BLaER1 treated with 17β-estradiol and CSF1 and Interleukin-3, amounts not matched to agents 10 nM and 100 nM (cell line): ENCODE results near the gene UMODL1.

Source experiments
- H3K27ac ChIP-seq, 11 experiments: shearing (Covaris generic); formaldehyde crosslinking; 2 replicates each; pipeline ENCODE4 v1.8.1; 2022
- H3K27me3 ChIP-seq, 11 experiments: shearing (Covaris generic); formaldehyde crosslinking; 2 replicates each; pipeline ENCODE4 v1.8.1; 2022
- H3K36me3 ChIP-seq, 11 experiments: shearing (Covaris generic); formaldehyde crosslinking; 2 replicates each; pipeline ENCODE4 v1.8.1; 2022
- H3K4me1 ChIP-seq, 10 experiments: shearing (Covaris generic); formaldehyde crosslinking; 2 replicates each; pipeline ENCODE4 v1.8.1; 2022
- H3K4me2 ChIP-seq, 11 experiments: shearing (Covaris generic); formaldehyde crosslinking; 2 replicates each; pipeline ENCODE4 v1.8.1; 2022
- H3K4me3 ChIP-seq, 10 experiments: shearing (Covaris generic); formaldehyde crosslinking; 2 replicates each; pipeline ENCODE4 v1.8.1; 2022
- H3K9ac ChIP-seq, 11 experiments: shearing (Covaris generic); formaldehyde crosslinking; 2 replicates each; pipeline ENCODE4 v1.8.1; 2022
- H3K9me3 ChIP-seq, 11 experiments: shearing (Covaris generic); formaldehyde crosslinking; replicated peaks in 1 of 11; 2 replicates each; pipeline ENCODE4 v1.8.1; 2022
- H4K20me1 ChIP-seq, 11 experiments: shearing (Covaris generic); formaldehyde crosslinking; 2 replicates each; pipeline ENCODE4 v1.8.1; 2022
- Cebpa-rat ChIP-seq, 11 experiments: shearing (Covaris generic); IDR thresholded peaks; 2 replicates each; pipeline ENCODE4 v1.8.1; 2022

The UMODL1 gene

DNA sequence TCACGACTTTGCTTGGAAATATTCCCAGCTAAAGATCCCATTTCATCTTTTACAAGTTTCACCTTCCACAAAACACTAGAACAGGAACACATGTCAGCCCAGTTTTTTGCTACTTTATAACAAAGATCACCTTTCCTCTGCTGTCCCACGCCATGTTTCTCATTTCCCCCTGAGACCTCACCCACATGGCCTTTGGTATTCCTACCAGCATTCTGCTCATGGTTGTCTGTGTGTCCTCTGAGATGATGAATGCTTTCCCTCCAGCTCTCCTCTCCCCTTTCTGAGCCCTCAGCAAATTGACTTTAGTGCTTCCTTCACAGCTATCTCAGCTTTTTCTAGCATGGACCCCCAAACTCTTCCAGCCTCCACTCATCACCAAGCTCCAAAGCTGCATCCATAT is 115.5 kb downstream of the UMODL1 start:
- no peak overlapping the region for H3K4me3 ChIP-seq
- no peak for TF ChIP-seq Cebpa-rat (IDR thresholded peaks at IDR 0.05)
- peaks cover 0 to 37% (median 25%) of the 10 kb centered on the region in 11 experiments; a peak in 20 of 22 replicates for H3K9me3 ChIP-seq
- H3K4me2 ChIP-seq, result peak overlapping the region; percentile 73 to 98 (median 91)
- peak overlapping the region; percentile 84 to 97 (median 91); a peak in 21 of 22 replicates for H3K27ac ChIP-seq
- H3K36me3 ChIP-seq, result no peaks in the 10 kb centered on the region
- no peaks in the 10 kb centered on the region for H3K27me3 ChIP-seq
- peaks cover 55 to 70% (median 58%) of the 10 kb centered on the region in 10 experiments for H3K4me1 ChIP-seq
- H3K9ac ChIP-seq, result peak overlapping the region in 4 of 11 experiments; percentile 29 to 85 (median 82); a peak in 5 of 22 replicates
- no peaks in the 10 kb centered on the region for H4K20me1 ChIP-seq

DNA sequence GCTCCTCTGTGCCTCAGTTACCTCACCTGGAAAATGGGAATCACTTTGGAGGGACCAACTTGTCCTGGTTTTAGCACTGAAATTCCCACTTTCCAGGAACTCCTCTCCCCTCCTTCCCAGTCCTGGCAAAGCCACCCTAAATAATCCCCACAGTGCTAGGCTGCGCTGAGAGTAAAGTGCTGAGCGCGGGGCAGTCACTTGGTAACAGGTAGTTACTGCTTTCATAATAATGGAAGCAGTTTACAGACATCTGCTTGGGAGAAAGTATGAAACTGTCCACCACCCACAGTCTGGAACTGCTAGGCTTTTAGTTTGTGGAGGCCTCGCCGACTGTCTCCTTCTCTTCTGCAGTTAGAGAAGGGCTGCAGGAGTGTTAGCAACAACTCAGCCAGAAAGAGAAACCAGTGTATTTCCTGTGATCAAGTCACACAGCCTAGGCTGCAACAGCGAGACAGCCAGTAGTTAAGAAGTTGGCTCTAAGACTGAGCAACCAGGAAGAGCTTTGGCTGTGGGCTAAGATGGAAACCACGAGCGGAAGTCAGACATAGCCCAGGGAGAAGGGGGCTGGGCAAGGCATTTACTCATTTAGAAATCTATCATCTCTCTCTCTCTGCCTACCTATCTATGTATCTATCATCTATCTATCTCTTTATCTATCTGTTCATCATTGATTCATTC is 117.0 kb downstream of the UMODL1 start:
- Histone ChIP-seq H3K9ac (peak overlapping the region; percentile 70 to 86 (median 80)), H3K36me3 (no peaks in the 10 kb centered on the region), H3K4me3 (peak overlapping the region in 8 of 10 experiments; percentile 21 to 50 (median 26); a peak in 12 of 20 replicates), H3K4me2 (peak overlapping the region; percentile 73 to 98 (median 91)), H3K4me1 (peaks cover 70 to 85% (median 73%) of the 10 kb centered on the region in 10 experiments), H3K27ac (peak overlapping the region; percentile 84 to 97 (median 91)), H4K20me1 (no peaks in the 10 kb centered on the region), H3K9me3 (peaks cover 0 to 25% (median 17%) of the 10 kb centered on the region in 11 experiments; a peak in 17 of 22 replicates), H3K27me3 (no peaks in the 10 kb centered on the region)
- peak in 5 of 11 experiments; percentile 22 to 91 (median 60); a peak in 6 of 22 replicates for TF ChIP-seq Cebpa-rat (IDR thresholded peaks at IDR 0.05)

DNA sequence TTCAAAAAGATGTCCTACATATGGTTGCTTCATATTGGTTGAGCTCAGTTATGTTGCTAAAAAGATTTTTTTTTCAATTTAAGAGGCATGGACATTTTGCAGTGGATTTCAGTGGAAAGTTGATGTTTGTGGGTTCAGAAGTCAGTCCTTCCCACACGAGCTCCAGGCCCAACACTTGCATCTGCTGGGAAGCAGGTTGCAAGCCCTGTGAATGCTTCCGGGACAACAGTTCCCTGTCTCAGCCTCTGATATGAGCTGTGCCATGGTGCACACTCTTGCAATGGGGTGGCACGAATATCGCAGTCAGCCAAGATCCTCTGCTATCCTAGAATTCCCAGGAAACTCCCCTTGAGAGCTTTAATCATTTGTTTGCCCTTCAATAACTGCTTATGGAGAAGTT is 117.5 kb downstream of the UMODL1 start:
- no peak for TF ChIP-seq Cebpa-rat (IDR thresholded peaks at IDR 0.05)
- H3K27me3 ChIP-seq, result no peaks in the 10 kb centered on the region
- peak overlapping the region; percentile 84 to 97 (median 91); a peak in 21 of 22 replicates for H3K27ac ChIP-seq
- H4K20me1 ChIP-seq, result no peaks in the 10 kb centered on the region
- H3K4me1 ChIP-seq, result peaks cover 76 to 90% (median 78%) of the 10 kb centered on the region in 10 experiments
- H3K9me3 ChIP-seq, result peaks cover 0 to 24% (median 17%) of the 10 kb centered on the region in 11 experiments; a peak in 16 of 22 replicates
- H3K4me2 ChIP-seq, result peak overlapping the region; percentile 73 to 98 (median 91)
- peak overlapping the region in 5 of 10 experiments; percentile 6 to 33 (median 21); a peak in 7 of 20 replicates for H3K4me3 ChIP-seq
- H3K9ac ChIP-seq, result peak overlapping the region in 9 of 11 experiments; percentile 50 to 86 (median 80); a peak in 16 of 22 replicates
- no peaks in the 10 kb centered on the region for H3K36me3 ChIP-seq

DNA sequence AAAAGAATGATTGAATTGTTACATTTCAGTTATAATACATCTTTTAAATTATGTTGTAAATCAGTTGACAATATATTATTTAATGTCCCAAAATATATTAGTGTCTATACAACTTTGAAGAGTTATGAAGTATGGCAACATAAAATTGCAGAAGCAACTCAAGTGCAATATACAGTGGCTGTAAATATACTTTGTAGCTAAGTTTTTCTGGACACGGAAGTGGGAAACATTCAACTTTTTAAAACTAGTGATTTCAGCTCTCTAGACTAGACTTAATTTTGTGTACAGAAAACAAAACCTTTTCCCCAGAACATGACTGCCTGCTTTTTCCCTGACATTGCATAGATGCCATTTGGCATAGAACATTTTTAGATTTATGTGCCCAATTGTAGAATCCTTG is 118.3 kb downstream of the UMODL1 start:
- peak overlapping the region; percentile 84 to 97 (median 91); a peak in 21 of 22 replicates for H3K27ac ChIP-seq
- TF ChIP-seq Cebpa-rat (IDR thresholded peaks at IDR 0.05), result no peak
- H3K9me3 ChIP-seq, result peaks cover 0 to 19% (median 14%) of the 10 kb centered on the region in 11 experiments; a peak in 16 of 22 replicates
- no peak overlapping the region; a peak in 1 of 20 replicates for H3K4me3 ChIP-seq
- peaks cover 84 to 96% (median 86%) of the 10 kb centered on the region in 10 experiments for H3K4me1 ChIP-seq
- H3K36me3 ChIP-seq, result no peaks in the 10 kb centered on the region
- H4K20me1 ChIP-seq, result no peaks in the 10 kb centered on the region
- peak overlapping the region; percentile 73 to 98 (median 91) for H3K4me2 ChIP-seq
- H3K9ac ChIP-seq, result peak overlapping the region in 3 of 11 experiments; percentile 50 to 86 (median 56); a peak in 3 of 22 replicates
- H3K27me3 ChIP-seq, result no peaks in the 10 kb centered on the region

DNA sequence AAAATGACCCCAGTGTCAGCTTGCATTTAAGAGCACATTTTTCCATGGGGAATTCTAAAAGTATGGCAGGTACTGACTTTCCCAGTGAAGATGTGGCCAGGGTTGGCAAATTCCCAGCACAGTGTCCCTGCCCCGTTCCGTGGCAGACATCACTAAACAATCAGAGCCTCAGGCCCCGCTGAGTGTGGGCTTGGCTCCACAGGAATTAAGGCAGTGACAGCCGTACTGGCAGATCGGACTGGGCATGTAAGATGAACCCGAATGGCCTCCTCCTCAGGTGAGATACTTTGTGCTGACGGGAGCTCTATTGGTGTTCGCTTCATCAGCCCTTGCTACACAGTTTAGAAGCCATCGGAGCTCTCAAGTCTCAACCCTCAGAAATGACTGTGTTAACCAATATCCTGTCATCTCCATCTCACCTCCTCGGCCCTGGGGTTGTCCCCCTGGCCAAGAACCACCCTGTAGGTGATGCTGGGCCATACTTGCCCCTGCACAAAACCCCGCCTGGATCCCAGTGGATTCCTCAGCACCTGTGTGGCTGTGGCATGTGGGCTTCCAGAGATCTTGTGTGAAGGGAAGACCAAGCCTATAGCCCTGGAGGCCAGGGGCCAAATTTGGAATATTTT is 118.9 kb downstream of the UMODL1 start:
- no peak for TF ChIP-seq Cebpa-rat (IDR thresholded peaks at IDR 0.05)
- H3K27ac ChIP-seq, result peak overlapping the region; percentile 84 to 97 (median 91); a peak in 21 of 22 replicates

DNA sequence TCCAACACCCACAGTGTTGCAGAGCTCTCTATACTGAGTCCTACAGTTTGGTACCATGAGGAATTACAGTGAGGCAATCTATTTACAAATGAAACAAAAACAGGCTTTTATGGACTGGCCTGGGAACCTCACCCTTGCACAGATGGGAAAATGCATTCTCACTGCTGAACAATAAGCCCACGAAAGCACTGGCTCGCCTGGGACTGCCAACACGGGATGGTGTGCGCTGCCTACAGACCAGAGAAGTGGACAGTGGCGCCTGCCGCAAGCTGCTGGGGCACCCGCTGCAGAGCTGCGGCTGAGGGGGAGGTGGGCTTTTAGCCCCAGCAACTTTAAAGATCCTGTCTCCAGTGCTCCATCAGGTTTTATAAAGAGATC is 119.4 kb downstream of the UMODL1 start:
- H3K9me3 ChIP-seq, result peaks cover 0 to 15% (median 9%) of the 10 kb centered on the region in 11 experiments; a peak in 15 of 22 replicates
- peak overlapping the region; percentile 73 to 98 (median 88) for H3K4me2 ChIP-seq
- no peak for TF ChIP-seq Cebpa-rat (IDR thresholded peaks at IDR 0.05)
- peak overlapping the region in 2 of 11 experiments; percentile 20 to 21; a peak in 2 of 22 replicates for H3K9ac ChIP-seq
- H3K4me3 ChIP-seq, result no peak overlapping the region
- peaks cover 94 to 98% (median 96%) of the 10 kb centered on the region in 10 experiments for H3K4me1 ChIP-seq
- no peaks in the 10 kb centered on the region for H3K27me3 ChIP-seq
- no peaks in the 10 kb centered on the region for H4K20me1 ChIP-seq
- H3K27ac ChIP-seq, result peak overlapping the region in 10 of 11 experiments; percentile 84 to 97 (median 91); a peak in 18 of 22 replicates
- H3K36me3 ChIP-seq, result no peaks in the 10 kb centered on the region

More for the DNA sequence above, 118.9 kb downstream of the UMODL1 start:
- H3K9me3 ChIP-seq, result peaks cover 0 to 17% (median 11%) of the 10 kb centered on the region in 11 experiments; a peak in 15 of 22 replicates
- H3K9ac ChIP-seq, result peak overlapping the region in 3 of 11 experiments; percentile 10 to 56 (median 45); a peak in 3 of 22 replicates
- peak overlapping the region; percentile 73 to 98 (median 88) for H3K4me2 ChIP-seq
- no peaks in the 10 kb centered on the region for H3K36me3 ChIP-seq
- no peak overlapping the region for H3K4me3 ChIP-seq
- H3K4me1 ChIP-seq, result peaks cover 89 to 96% (median 91%) of the 10 kb centered on the region in 10 experiments
- H4K20me1 ChIP-seq, result no peaks in the 10 kb centered on the region
- H3K27me3 ChIP-seq, result no peaks in the 10 kb centered on the region

DNA sequence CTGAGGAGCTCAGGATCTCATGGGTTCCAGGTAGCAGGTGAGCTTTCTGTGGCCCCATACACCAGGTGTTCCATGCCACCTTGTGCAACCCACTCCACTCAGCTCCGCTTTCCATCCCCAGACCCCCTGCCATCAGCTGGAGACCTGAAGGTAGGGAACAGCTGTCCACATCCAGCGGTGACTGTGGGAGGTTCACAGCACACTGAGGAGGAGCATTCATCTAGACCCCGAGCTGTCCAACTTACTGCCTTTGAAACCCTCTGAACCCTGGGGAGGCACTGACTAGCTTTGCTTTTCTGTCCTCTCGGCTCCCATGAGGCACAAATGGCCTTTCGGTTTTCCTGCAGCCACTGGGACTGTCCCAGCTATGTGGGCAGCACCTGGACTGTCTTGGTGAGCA is 119.9 kb downstream of the UMODL1 start:
- no peaks in the 10 kb centered on the region for H3K36me3 ChIP-seq
- peak overlapping the region in 3 of 11 experiments; percentile 20 to 34 (median 21); a peak in 4 of 22 replicates for H3K9ac ChIP-seq

DNA sequence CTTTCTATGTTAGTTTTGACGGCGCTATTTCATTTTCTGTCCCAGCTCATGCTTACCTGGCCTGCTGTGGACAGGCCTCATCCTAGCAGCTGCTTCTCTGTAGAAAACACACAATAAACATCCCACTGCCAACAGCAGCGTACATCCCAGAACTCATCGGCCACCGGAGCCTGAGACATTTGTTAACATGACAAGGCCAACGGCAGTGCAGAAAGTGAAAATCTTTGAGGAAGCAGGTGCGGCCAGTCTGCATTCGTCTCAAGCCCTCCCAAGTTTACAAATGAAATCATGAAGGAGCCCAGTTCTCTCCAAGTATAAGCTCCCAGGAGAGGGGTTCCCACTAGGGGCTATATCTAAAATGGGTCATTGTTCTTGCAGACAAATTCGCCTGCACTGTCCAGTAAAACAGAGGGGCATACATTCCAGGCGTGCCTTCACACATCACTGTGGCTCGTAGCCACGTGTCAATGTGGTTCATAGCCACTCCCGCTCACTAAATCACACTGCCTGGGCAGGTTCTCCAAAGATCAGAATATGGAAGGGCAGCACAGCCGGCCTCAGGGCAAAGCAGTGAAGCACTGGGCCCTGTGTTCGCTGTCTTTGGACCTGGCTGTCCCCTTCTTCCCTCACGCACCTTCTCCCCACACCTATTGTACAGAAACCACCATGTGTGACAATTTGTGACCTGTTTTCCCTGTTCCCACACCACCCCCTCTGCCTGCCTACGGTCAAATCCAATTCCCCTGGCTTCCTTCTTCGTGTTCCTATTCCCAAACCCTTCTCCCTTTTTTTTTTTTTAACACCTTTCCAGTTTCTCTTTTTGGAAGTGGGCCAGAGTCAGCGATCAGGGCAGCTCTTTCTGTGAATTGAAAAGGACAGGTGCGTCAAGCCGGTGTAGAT is 120.8 kb downstream of the UMODL1 start:
- H3K4me1 ChIP-seq, result peaks cover 88 to 99% (median 98%) of the 10 kb centered on the region in 10 experiments
- H3K9me3 ChIP-seq, result peaks cover 0 to 2% (median 0%) of the 10 kb centered on the region in 11 experiments; a peak in 3 of 22 replicates
- H3K27me3 ChIP-seq, result no peaks in the 10 kb centered on the region
- H3K9ac ChIP-seq, result peak overlapping the region in 5 of 11 experiments; percentile 3 to 40 (median 32); a peak in 6 of 22 replicates
- peak overlapping the region in 10 of 11 experiments; percentile 34 to 97 (median 84); a peak in 14 of 22 replicates for H3K27ac ChIP-seq
- no peak for TF ChIP-seq Cebpa-rat (IDR thresholded peaks at IDR 0.05)
- H3K36me3 ChIP-seq, result no peaks in the 10 kb centered on the region
- no peaks in the 10 kb centered on the region for H4K20me1 ChIP-seq
- H3K4me3 ChIP-seq, result no peak overlapping the region
- peak overlapping the region; percentile 73 to 98 (median 88) for H3K4me2 ChIP-seq

More for the DNA sequence above, 119.9 kb downstream of the UMODL1 start:
- H3K9me3 ChIP-seq, result peaks cover 0 to 9% (median 4%) of the 10 kb centered on the region in 11 experiments; a peak in 13 of 22 replicates
- H3K4me1 ChIP-seq, result peaks cover 97 to 99% (median 98%) of the 10 kb centered on the region in 10 experiments
- no peaks in the 10 kb centered on the region for H4K20me1 ChIP-seq
- H3K4me2 ChIP-seq, result peak overlapping the region; percentile 73 to 98 (median 88); a peak in 21 of 22 replicates
- H3K4me3 ChIP-seq, result no peak overlapping the region
- no peaks in the 10 kb centered on the region for H3K27me3 ChIP-seq
- H3K27ac ChIP-seq, result peak overlapping the region in 8 of 11 experiments; percentile 47 to 97 (median 88); a peak in 17 of 22 replicates
- no peak for TF ChIP-seq Cebpa-rat (IDR thresholded peaks at IDR 0.05)
